ENCODE measurements around the gene MTA2.

Gene MTA2

GRCh38 chr11:62578541-62578940 is 23.1 kb downstream of the MTA2 start:
- POLR2A ChIA-PET, result interaction anchor here (1.4 kb wide), 1 partner anchor 13 kb away, joined by 3 read pairs; no protein-coding TSS in a partner anchor
- CTCF ChIA-PET, result interaction anchor here (1.1 kb wide), 1 partner anchor 75 kb away, joined by 3 read pairs; the partner anchor contains the start of gene INTS5
- TF ChIP-seq CTCF (IDR thresholded peaks at IDR 0.05; ENCODE audit: control extremely low read depth, extremely low read depth, low read depth, missing control alignments), result no peak
- no peak for DNase-seq (ENCODE audit: extremely low spot score)

- CTCF ChIA-PET, result interaction anchor here (1.0 to 1.2 kb wide), 3 partner anchors 11 to 17 kb away, joined by 3 to 4 read pairs (median 3); partner anchors contain the start of gene TUT1
- POLR2A ChIA-PET, result interaction anchor here (0.9 to 4.2 kb wide), 3 partner anchors 8 to 87 kb away, joined by 3 to 87 read pairs (median 4); partner anchors contain the start of genes C11orf98, CSKMT and TUT1
- no peak for TF ChIP-seq CTCF (IDR thresholded peaks at IDR 0.05; ENCODE audit: control extremely low read depth, extremely low read depth, low read depth, missing control alignments)
- no peak for DNase-seq (ENCODE audit: extremely low spot score)
Observed at GRCh38 chr11:62577046-62577714, 24.5 kb downstream of the MTA2 start.

- ChIA-PET POLR2A (interaction anchor here (1.1 to 4.2 kb wide), 2 partner anchors 17 to 33 kb away, joined by 3 to 87 read pairs; partner anchors contain the start of gene TUT1), CTCF (interaction anchor here (1.1 to 2.9 kb wide), 3 partner anchors 9 to 133 kb away, joined by 3 to 11 read pairs (median 7); partner anchors contain the start of gene TUT1)
- DNase-seq (ENCODE audit: extremely low spot score), result no peak
- no peak for TF ChIP-seq CTCF (IDR thresholded peaks at IDR 0.05; ENCODE audit: control extremely low read depth, extremely low read depth, low read depth, missing control alignments)
Observed at GRCh38 chr11:62575837-62576236, 25.8 kb downstream of the MTA2 start.

DNA sequence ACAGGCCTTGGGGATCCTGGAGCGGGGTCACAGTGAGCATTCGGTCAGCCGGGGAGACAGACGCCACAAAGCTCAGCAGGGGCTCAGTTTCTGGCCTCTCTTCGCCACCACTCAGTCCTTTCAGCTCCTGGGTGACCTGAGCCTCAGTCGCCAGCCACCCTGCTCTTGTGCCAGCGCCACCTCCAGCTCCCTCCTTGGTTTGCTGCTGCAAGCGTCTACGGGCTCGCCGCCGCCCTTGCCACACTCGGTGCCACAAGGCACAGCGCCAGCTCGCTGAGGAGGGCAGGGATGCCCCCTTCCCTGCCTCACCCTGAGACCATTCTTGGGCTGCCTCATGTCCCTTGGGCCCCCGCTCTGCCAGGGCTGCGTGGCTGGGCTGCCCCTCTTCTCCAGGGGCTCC is 26.5 kb downstream of the MTA2 start:
- ChIA-PET POLR2A (interaction anchor here (0.7 to 4.2 kb wide), 5 partner anchors 17 to 254 kb away, joined by 3 to 87 read pairs (median 3); partner anchors contain the start of genes C11orf98, CSKMT and TUT1), CTCF (interaction anchor here (0.7 to 2.9 kb wide), 8 partner anchors 8 to 151 kb away, joined by 3 to 11 read pairs (median 4); partner anchors contain the start of gene TUT1)
- no peak for DNase-seq (ENCODE audit: extremely low spot score)
- no peak for TF ChIP-seq CTCF (IDR thresholded peaks at IDR 0.05; ENCODE audit: control extremely low read depth, extremely low read depth, low read depth, missing control alignments)

- DNase-seq (ENCODE audit: extremely low spot score), result peak; percentile 40
- ChIA-PET CTCF (interaction anchor here (0.7 to 2.9 kb wide), 9 partner anchors 9 to 150 kb away, joined by 3 to 11 read pairs (median 4); partner anchors contain the start of gene TUT1), POLR2A (interaction anchor here (0.5 to 4.2 kb wide), 24 partner anchors 8 to 287 kb away, joined by 3 to 87 read pairs (median 6); partner anchors contain the start of genes C11orf98, CSKMT, HNRNPUL2 and MTA2)
- no peak for TF ChIP-seq CTCF (IDR thresholded peaks at IDR 0.05; ENCODE audit: control extremely low read depth, extremely low read depth, low read depth, missing control alignments)
Observed at GRCh38 chr11:62574363-62575071, 27.1 kb downstream of the MTA2 start.

Measured in GM10248 (cell line).